ENCODE measurements around the gene OR10S1.

DNA sequence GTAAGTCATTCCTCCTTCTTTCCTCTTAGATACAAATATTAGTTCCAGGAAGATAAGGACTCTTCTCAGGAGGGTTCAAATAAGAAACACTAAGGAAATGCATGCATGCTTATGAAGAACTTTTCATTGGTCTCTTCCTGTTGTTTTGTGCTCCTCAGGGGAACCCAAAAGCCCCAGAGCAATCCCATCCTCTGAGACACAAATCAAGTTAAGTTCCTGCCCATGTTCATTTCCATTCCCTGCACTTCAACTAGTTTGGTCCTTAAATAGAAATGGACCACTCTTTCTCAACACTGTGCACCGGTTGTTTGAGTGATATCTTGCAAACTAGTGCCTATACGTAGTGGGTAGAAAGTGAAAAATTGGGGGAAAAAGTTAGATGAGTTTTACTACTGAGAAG is 35.1 kb upstream of the OR10S1 start, which contains the start of gene OR10G4:
- TF ChIP-seq, protein P1, sequence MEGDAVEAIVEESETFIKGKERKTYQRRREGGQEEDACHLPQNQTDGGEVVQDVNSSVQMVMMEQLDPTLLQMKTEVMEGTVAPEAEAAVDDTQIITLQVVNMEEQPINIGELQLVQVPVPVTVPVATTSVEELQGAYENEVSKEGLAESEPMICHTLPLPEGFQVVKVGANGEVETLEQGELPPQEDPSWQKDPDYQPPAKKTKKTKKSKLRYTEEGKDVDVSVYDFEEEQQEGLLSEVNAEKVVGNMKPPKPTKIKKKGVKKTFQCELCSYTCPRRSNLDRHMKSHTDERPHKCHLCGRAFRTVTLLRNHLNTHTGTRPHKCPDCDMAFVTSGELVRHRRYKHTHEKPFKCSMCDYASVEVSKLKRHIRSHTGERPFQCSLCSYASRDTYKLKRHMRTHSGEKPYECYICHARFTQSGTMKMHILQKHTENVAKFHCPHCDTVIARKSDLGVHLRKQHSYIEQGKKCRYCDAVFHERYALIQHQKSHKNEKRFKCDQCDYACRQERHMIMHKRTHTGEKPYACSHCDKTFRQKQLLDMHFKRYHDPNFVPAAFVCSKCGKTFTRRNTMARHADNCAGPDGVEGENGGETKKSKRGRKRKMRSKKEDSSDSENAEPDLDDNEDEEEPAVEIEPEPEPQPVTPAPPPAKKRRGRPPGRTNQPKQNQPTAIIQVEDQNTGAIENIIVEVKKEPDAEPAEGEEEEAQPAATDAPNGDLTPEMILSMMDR (IDR thresholded peaks at IDR 0.05; ENCODE audit: extremely low read depth in 1 of 2, insufficient read depth in 1 of 2, low read depth in 1 of 2, low read length in 2 of 2): no peak
- TF ChIP-seq EZH2 (IDR thresholded peaks at IDR 0.05; ENCODE audit: borderline replicate concordance, low read depth, low read length, severe bottlenecking) (no peak), POLR2A (IDR thresholded peaks at IDR 0.05; ENCODE audit: low read depth, low read length) (no peak), POLR2AphosphoS5 (IDR thresholded peaks at IDR 0.05; ENCODE audit: insufficient read depth, low read depth, low read length) (no peak), JUN (IDR thresholded peaks at IDR 0.05; ENCODE audit: borderline replicate concordance, insufficient read depth, insufficient read length, low read depth) (no peak), MYC (IDR thresholded peaks at IDR 0.05; ENCODE audit: low read depth, low read length) (no peak), FOS (IDR thresholded peaks at IDR 0.05; ENCODE audit: borderline replicate concordance, insufficient read depth, low read length) (no peak)
- TF ChIP-seq, protein P2, sequence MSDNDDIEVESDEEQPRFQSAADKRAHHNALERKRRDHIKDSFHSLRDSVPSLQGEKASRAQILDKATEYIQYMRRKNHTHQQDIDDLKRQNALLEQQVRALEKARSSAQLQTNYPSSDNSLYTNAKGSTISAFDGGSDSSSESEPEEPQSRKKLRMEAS (IDR thresholded peaks at IDR 0.05; ENCODE audit: insufficient read depth, insufficient read length): no peak
